GM18511 (cell line): ENCODE results near the gene RBP3.

Experiments
- ATAC-seq: cut with Tn5 transposase; IDR thresholded peaks from one replicate; pipeline ENCODE4 v1.9.1; 2021; ENCODE audit warnings: mild to moderate bottlenecking, moderate library complexity; ENCODE audit not compliant: unreplicated experiment

Gene RBP3

DNA sequence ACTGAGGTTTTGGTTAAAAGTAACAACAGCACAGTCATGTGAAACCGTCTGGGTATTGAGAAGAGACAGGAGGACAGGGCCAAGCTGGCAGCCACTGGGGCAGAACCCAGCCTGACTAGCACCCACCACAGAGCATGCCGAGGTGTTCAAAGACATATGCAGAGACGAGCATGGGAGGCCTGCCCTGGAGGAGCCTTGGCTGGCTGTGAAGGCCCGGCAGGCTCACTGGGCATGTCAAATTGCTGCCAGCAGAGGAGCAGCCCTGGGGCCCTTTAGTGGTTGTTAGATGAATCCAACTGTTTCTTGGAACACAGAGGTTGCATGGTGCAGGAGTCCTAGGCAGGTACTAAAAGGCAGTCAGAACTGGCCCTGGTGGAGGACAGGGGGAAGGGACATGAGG is 30.9 kb upstream of the RBP3 start:
- no peak for ATAC-seq

DNA sequence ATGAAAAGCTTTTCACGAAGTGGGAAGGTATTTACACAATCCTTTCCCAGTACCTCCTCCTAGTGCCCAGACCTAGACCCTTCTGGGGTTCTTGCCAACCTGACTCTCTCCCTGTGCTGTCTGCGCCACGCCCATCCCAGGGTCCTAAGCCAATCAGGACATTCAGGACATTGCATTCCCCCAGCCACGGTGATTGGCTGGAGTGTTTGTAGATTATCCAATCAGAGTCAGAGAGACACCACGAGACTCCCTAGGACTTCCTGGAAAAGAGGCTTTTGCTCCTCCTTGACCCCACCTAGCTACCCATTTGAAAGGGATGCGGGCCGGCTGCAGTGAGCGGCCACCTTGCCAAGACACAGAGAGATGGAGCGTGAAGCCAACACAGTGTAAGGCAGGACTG is 29.5 kb upstream of the RBP3 start:
- ATAC-seq = no peak

DNA sequence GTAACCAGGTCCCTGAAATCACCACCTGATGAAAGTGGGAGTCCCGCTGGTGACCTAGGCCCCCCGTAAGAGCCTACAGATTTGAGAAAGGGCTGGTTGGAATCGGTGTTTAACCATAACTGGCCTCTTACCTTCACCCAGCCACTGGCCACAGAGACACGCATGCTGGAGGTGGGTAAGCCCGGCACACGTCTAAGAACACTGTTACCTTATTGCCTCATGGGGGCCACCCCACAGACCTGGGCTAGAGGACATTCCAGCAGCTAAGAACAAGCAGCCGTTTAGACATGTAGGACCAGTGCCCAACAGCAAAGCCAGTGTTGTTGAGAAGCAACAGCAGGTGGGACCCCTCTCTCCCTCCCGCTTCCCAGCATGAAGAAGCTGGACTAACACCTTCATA is 28.4 kb upstream of the RBP3 start:
- no peak for ATAC-seq

DNA sequence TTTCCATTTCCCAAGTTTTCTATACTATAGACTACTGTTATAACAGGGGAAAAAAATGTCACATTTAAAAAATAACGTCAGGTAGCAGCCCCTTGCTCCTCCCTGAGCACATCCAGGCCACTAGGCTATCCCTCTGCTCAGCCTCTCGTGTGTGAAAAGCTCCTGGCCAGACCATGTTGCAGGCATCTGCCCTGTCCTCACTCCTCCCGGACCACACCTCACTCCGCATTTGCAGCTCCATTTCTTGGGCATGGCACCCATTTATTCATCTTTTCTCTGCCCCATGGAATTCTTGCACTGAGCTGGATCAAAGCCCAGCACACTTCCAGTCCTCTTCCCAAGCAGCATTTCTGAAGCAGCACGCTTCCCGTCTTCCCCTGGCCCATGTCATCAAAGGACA is 27.4 kb upstream of the RBP3 start:
- ATAC-seq = no peak

DNA sequence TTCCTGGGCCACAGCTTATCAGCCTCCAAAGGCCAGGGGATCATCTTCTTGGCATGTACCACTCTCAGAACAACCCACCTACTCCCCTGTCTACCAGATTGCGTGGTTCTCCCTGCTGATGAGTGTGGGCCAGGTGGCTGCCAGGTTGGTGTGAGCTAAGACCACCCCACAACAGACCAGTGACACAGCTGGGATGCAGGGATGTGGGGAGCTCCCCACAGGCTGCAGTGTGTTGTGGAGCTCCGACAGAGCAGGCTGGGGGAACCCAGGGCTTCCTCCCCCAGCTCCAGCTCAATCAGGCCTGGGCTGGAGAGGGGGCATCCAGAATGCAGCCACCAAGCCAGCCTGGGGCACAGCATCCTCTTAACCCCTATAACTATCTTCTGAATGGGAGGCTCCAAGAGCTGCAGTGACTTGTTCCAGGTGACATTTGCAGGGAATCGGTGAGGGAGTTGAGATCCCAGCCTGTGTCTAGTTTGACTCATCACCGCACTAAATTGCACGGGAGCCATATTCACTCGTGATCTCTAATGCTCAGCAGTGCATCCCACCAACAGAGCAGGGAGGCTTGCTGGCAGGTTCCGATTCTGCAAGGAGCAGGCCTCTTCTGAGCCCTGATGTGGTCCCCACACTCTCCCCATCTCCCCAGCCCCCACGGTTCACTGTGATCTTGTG is 26.5 kb upstream of the RBP3 start:
- no peak for ATAC-seq

DNA sequence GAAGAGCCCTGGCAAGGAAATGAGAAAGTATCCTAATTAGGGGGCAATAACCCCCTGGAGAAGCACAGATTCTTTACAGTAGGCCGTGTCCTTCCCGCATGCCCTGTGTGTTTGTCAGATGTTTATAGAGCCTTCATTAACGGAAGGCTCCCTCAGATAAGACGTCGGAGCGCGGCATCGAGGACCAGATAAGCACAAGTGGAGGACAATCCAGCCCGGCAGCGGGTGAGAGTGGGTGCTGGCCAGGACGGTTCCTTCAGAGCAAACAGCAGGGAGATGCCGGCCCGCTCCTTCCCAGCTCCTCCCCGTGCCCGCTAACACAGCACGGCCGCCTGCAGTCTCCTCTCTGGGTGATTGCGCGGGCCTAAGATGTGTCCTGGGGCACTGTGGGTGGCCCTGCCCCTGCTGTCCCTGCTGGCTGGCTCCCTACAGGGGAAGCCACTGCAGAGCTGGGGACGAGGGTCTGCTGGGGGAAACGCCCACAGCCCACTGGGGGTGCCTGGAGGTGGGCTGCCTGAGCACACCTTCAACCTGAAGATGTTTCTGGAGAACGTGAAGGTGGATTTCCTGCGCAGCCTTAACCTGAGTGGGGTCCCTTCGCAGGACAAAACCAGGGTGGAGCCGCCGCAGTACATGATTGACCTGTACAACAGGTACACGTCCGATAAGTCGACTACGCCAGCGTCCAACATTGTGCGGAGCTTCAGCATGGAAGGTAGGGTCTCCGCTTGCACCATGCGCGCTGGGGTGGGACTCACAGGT is 25.7 kb upstream of the RBP3 start, which contains the start of gene GDF2:
GDF2 (plus strand) TSS at position 155 of the 762 bp plus-strand sequence; CDS start at position 370, 215 bp downstream.
- ATAC-seq = no peak

DNA sequence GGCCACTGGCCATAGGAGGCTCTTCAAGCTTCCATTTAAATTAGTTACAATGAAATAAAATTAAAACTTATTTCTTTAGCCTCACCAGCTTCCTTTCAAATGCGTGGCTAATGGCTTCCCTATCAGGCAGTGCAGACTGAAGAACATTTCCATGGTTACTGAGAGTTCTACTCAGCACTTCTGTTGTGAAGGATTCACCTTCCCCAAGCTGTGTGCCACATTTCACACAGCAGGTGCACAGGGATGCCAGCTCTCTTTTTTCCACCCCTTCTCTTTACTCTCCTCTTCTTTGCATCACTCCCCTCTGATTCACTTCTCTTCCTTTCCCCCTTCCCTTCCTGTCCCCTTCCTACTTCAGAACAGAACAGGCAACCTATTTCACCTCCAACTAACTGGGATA is 25.1 kb upstream of the RBP3 start:
- ATAC-seq = no peak

DNA sequence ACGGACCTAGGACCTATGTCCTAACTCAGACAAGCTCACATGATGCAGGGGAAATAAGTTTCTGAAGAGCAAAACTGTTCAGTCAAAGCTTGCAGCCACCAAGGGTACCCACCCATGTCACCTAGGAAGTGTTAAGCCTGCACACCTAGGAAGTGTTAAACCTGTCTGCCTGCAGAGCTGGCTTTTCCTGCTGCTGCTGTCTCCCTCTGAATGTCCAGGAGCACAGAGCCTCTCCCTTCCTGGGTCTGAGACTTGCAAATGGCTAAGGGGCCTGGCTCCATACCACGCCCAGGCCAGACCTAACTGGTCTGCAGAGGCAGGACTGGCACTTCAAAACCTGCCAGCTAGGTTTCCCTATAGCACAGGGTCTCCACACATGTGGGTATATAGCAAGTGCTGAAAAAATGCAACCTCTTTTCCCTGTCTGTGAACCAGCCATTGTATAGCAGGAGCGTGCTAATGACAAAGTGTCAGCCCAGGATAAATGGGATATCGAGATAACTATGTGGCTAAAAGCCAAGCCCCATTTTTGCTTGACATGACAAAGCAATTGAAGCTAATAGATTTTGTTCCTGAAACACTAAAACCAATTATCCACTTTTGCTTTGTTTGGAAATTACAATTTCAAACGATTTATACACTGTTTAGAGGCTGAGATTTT is 24.4 kb upstream of the RBP3 start:
- ATAC-seq = no peak

DNA sequence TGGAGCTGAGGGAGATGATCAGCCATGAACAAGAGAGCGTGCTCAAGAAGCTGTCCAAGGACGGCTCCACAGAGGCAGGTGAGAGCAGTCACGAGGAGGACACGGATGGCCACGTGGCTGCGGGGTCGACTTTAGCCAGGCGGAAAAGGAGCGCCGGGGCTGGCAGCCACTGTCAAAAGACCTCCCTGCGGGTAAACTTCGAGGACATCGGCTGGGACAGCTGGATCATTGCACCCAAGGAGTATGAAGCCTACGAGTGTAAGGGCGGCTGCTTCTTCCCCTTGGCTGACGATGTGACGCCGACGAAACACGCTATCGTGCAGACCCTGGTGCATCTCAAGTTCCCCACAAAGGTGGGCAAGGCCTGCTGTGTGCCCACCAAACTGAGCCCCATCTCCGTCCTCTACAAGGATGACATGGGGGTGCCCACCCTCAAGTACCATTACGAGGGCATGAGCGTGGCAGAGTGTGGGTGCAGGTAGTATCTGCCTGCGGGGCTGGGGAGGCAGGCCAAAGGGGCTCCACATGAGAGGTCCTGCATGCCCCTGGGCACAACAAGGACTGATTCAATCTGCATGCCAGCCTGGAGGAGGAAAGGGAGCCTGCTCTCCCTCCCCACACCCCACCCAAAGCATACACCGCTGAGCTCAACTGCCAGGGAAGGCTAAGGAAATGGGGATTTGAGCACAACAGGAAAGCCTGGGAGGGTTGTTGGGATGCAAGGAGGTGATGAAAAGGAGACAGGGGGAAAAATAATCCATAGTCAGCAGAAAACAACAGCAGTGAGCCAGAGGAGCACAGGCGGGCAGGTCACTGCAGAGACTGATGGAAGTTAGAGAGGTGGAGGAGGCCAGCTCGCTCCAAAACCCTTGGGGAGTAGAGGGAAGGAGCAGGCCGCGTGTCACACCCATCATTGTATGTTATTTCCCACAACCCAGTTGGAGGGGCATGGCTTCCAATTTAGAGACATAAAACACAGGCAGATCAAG is 22.6 kb upstream of the RBP3 start:
- ATAC-seq = no peak

DNA sequence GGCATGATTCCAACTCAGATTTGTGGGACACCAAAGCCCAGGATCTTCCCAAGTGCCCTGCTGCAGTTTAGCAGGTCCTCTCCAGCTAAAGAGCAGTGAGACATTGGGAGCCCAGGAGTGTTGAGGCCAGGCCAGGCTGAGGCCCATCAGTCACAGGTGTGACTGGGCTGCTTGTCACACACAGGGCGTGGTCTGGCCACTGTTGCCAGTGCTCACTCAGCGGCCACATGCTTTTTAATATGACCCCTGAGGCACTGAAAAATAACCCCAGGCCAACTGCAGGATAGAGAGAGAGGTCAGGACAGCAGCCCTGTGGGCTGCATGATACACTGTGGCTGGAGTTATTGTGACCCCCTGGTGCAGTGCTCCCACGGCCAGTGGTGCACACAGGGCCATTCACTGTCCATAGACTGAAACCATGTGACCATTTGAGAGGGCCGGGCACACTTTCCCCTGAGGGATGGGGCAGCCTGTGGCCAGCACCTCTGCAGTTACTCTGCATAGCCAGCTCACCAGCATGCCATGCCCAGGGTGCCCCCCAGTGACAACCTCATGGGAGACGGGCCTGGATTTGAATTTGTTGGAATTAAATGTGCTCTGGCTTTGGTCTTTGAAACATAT is 21.7 kb upstream of the RBP3 start:
- no peak for ATAC-seq

DNA sequence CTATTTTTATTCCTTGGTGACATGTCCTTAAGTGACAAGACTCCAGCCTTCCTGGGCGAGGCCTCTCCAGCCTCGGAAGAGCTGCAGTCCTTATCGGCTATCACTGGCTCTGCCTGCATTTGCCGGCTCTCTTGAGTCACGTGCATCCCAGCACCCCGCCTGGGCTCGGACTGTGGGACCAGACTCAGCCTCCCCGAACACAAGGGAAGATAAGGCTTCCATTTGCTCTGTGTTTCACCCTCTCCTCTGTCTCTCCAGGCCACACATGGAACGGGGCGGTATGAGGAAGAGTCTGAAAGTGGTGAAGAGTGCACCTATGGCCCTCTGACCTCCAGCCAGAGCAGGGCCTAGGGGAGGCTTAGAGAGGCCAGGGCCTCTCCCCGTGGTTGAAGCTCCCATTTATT is 21.2 kb upstream of the RBP3 start:
- no peak for ATAC-seq

DNA sequence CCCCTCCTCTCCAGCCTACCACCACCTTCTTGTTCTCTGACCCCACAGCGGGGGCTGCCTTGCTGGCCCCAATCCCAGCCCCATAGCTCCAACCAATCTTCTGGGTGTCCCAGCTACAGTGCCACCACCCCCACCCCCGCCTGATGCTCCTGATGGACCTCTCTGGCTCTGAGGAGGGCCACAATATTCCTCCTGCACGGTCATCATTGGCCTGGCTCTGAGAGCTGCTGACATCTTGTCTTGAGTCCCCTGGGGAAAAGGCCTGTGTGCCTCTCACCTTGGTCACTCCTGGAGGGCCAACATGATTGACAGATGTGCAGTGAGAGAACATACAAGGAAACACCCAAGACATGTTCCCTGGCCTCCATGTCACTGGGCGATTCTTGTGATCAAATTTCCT is 18.3 kb upstream of the RBP3 start:
- no peak for ATAC-seq

DNA sequence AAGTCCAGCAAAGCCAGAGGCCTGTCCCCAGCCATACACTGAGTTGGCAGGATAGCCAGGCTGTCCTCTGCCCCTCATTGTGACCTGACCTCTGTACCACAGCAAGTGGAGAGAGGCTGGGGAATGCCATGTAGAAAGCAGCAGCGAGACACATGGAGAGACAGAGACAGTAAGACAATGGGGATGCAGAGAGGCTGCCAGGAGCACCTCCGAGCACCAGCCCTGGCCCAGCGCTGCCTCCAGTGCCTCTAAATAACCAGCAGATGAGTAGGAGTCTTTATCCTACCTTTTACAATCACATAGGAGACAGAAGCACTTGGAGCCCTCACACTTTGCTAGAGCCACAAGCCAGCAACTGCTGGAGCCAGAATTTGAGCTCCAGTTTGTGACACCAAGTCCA is 17.8 kb upstream of the RBP3 start:
- ATAC-seq = no peak

DNA sequence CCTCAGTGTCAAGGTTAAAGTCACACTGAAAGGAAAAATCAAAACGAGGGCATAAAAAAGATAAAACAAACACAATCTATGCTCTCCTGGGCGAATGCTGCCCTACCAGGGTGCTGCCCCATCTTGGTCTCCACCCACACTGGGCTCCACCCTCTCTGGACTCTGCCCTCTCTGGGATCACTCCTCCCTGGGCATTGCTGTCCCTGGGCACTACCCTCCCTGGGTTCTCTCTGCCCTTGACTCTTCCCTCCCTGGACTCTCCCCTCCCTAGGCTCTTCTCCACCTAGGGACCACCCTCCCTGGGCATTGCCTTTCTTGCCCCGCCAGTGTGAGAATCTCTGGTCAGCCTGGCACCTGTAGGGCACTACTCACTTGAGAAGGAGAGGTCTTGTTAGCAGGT is 17.4 kb upstream of the RBP3 start:
- no peak for ATAC-seq

DNA sequence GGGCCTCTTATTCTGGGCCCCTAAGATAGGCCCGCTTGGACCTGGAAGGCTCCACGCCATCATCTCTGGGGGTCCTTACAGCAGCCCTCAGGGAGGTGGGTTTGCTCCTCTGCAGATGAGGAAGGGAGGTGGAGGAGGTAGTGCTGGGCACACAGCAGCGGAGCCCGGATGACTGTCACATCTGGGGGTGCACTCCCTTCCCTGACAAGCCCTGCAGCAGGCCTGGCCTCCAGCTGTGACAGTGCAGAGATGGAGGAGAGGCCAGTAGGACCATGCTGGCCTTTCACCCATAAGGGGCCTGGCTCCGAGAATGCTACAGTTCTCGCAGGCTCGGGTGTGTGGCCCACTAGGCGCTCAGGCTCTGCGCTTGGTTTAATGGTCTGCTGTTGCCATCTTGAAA is 16.7 kb upstream of the RBP3 start:
- ATAC-seq = no peak

DNA sequence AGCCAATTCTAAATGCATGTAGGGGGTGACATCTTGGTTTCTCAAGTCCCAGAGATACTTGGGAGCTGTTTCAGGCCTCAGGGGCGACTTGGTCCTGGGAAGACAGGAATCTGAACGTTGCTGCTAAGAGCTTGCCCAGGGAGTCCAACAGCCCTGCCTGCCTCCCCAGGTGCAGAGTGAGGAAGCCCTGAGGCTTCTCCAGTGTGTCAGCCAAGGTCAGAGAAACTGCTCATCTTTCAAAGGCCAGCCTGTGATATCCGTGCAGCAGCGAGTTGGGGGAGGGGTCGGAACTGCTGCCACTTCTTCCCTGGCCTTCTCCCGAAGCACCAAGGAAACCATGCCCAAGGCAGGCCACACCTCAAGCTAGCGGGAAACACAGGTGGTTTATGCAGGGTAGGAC is 16.2 kb upstream of the RBP3 start:
- ATAC-seq = no peak

DNA sequence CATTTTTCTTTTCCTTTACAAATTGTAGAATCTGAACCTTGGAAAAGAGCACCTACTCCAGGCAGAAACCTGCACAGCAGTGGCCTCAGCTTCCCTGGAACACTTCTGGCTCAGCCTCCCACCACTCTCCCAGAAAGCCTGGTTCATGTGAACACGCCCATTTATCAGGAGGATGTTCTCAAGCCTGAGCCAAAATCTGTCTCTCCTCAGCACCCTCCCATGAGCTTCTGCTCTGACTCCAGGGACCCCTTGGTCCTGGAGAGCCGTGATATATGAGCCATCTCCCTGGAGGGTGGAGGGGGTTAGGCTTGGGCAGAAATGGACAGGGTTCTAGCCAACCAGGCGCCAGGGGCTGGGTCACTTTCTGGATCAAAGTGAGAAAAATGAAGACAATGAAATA is 15.8 kb upstream of the RBP3 start:
- ATAC-seq = no peak

DNA sequence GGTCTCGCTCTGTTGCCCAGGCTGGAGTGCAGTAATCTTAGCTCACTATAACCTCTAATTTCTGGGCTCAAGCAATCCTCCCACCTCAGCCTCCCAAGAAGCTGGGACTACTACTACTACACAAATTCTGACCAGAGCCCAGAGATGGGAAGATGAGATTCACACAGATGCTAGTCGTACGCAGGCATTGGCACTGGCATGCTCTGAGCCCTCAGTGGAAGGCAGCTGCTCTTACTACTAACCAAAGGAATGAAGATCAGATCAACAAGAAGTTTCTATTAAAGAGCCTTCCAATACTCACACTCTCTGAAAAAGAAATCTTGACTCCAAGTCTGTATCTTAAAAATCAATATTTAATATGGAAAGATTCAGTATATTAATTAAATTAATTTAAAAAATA is 15.2 kb upstream of the RBP3 start:
- ATAC-seq = no peak

DNA sequence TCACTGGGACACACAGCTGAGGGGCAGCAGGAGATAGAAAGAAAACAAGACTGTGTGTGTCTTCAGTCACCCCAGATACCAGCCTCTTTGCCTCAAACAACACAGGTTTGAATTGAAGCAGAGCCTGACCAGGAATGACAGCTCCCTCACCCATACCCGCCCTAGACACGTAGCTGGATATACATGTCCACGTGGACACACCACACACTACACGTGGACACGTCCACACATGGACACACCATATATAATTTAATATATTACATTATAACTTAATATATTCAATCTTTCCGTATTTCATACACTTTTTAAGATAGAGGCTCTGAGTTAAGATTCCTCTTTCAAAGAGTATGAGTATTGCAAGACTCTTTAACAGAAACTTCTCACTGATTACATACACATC is 14.6 kb upstream of the RBP3 start:
- no peak for ATAC-seq

DNA sequence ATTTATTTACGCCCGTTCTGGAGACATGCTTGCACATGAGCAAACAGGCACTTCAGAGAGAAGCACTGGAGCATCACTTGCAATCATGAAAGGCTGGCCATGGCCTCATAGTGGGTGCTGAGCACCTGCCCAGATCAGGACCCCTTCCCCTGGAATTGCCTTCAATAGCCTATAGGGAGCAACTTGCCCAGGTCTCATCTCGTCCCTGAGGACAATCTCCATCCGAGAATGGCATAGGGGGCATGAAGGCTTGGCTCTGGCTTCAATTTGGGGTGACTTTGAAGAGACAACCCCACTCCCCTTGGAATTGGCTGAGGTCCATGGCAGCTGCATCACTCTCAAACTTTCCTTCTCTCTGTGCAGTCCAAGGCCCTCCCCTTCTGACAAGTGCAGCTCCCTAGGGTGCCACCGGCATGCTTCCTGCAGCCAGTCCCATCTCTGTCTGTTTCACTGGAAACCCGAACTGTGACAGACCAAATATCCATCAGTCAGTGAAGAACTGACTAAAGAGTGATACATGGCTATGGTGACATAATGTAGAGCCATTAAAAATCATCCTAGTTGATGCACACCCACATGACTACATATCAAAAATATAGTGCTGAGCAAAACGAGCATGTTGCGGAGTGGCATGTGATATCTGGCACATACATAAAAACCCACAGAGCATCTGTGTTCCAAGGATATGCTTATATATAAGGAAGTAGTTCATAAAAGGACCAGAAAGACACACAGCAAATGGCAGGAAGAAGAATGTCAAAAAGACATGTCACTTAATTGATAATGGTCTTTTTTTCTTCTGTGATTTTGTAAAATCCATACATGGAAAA is 13.5 kb upstream of the RBP3 start:
- ATAC-seq = no peak
